NB4 (cell line): ENCODE results near the gene BTBD8.

Experiments
- DNase-seq: peaks from one replicate; pipeline ENCODE4 v3.0.0; 2010; ENCODE audit warnings: low read depth
- H3K4me3 ChIP-seq: one replicate; pipeline ENCODE4 v1.5.1; 2011; ENCODE audit warnings: mild to moderate bottlenecking, low read depth, low read length, moderate library complexity
- MYC ChIP-seq: IDR thresholded peaks from 2 replicates; pipeline ENCODE4 v1.6.1; 2011; ENCODE audit warnings: low read depth, low read length
- POLR2A ChIP-seq: IDR thresholded peaks from 2 replicates; pipeline ENCODE4 v1.6.1; 2011; ENCODE audit warnings: mild to moderate bottlenecking; ENCODE audit not compliant: insufficient read length; ENCODE audit errors: extremely low read depth
- TF ChIP-seq, protein P1 (sequence below): IDR thresholded peaks from 2 replicates; pipeline ENCODE4 v1.6.1; 2011; ENCODE audit warnings: low read depth, low read length
- TF ChIP-seq, protein P2 (sequence below): IDR thresholded peaks from one replicate; pipeline ENCODE4 v1.5.1; 2012; ENCODE audit warnings: low read depth, low read length

The BTBD8 gene

DNA sequence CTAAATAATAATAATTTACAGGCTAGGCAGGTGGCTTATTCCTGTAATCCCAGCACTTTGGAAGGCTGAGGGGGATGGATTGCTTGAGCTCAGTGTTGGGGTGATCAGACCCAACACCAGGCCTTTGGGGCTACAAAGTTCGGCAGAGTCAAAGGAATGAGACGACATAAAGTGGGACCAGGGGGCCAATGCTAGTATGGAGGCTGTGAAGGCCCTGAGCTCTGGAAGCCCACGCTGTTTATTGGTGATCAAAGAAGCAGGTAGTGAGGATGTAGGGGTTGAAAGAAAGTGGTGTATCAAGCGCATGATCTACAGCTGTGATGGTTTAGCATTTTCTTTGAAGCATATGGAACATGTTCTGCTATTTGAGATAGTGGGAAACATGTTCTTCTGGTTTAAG is 5.6 kb downstream of the BTBD8 start:
- TF ChIP-seq POLR2A (no peak), MYC (no peak)
- TF ChIP-seq, protein P1, sequence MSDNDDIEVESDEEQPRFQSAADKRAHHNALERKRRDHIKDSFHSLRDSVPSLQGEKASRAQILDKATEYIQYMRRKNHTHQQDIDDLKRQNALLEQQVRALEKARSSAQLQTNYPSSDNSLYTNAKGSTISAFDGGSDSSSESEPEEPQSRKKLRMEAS = no peak
- TF ChIP-seq, protein P2, sequence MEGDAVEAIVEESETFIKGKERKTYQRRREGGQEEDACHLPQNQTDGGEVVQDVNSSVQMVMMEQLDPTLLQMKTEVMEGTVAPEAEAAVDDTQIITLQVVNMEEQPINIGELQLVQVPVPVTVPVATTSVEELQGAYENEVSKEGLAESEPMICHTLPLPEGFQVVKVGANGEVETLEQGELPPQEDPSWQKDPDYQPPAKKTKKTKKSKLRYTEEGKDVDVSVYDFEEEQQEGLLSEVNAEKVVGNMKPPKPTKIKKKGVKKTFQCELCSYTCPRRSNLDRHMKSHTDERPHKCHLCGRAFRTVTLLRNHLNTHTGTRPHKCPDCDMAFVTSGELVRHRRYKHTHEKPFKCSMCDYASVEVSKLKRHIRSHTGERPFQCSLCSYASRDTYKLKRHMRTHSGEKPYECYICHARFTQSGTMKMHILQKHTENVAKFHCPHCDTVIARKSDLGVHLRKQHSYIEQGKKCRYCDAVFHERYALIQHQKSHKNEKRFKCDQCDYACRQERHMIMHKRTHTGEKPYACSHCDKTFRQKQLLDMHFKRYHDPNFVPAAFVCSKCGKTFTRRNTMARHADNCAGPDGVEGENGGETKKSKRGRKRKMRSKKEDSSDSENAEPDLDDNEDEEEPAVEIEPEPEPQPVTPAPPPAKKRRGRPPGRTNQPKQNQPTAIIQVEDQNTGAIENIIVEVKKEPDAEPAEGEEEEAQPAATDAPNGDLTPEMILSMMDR = no peak
- peak; percentile 10 for DNase-seq
- H3K4me3 ChIP-seq = no peak overlapping the region

DNA sequence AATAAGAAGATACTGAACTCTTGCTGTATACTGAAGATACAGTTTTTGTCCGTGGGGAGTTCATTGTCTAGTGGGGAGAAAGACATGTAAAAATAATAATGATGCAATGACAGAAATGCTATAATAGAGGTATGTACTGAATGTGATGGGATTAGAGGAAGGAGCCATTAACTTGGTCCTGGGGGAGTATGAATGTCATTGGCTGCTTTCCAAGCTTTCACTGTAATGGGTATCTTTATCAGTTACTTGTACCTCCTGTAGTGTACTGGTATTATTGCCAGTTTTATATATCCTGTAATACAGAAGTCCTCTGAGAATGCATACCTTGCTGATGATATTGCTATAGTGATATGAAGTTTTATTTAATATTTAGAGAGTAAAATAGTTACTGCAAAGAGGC is 7.4 kb downstream of the BTBD8 start:
- TF ChIP-seq, protein P1 = no peak
- TF ChIP-seq MYC (no peak), POLR2A (no peak)
- TF ChIP-seq, protein P2 = no peak
- DNase-seq = no peak
- H3K4me3 ChIP-seq = no peak overlapping the region

DNA sequence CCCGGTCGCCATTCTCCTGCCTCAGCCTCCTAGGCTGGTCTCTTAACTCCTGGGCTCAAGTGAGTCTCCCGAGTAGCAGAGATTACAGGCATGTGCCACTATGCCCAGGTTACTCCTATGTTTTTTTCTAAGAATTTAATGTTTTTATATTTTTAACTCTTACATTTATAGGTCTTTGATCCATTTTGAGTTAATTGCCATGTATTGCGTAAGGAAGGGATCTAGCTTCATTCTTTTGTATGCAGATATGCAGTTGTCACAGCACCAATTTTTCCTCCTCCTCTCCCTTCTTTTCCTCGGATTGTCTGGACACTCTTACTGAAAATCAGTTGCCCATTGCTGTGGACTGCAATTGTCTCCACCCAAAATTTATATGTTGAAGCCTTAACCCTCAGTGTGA is 11.5 kb downstream of the BTBD8 start:
- DNase-seq = no peak
- no peak overlapping the region for H3K4me3 ChIP-seq
- no peak for TF ChIP-seq MYC
- TF ChIP-seq, protein P2 = no peak
- TF ChIP-seq, protein P1 = no peak
- TF ChIP-seq POLR2A = no peak

DNA sequence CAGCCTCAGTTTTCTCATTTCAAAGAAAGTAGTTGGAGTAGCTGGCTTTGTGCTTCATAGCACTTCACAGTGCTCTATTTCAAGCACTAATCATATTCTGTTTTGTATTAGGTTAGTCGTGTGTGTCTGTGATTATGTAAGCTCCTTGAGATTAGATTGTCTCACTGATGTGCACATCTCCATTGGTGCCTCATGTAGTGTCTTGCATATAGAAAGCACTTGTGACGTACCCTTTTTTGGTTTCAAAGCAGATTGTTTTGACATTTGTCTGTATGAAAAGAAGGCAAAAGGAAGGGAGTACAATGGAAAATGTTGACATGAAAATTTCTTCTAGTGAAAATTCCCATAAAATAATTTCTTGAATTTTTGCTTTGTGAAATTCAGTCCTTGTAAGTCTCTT is 13.9 kb downstream of the BTBD8 start:
- DNase-seq = no peak
- TF ChIP-seq, protein P2 = no peak
- no peak for TF ChIP-seq POLR2A
- TF ChIP-seq, protein P1 = no peak
- no peak overlapping the region for H3K4me3 ChIP-seq

DNA sequence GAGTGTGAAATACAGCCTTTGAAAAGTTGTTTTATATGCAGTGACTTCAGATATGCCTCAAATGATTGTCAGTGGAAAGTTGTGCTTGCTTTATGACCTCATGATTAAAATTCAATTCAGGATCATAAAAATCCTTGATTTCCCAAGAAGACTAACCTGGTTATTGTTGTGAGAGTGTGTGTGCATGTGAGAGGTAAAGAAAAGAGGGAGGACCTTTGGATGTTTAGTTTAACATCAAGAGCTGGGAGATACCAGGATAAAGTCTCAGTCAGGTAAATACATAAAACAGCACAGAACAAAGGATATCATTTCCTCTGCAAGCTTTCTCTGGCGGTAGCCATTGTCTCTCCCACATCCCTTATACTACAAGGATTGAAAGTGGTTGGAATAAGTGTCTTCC is 14.4 kb downstream of the BTBD8 start:
- no peak for DNase-seq
- H3K4me3 ChIP-seq = no peak overlapping the region
- TF ChIP-seq MYC (no peak), POLR2A (no peak)
- TF ChIP-seq, protein P1 = no peak
- TF ChIP-seq, protein P2 = no peak

DNA sequence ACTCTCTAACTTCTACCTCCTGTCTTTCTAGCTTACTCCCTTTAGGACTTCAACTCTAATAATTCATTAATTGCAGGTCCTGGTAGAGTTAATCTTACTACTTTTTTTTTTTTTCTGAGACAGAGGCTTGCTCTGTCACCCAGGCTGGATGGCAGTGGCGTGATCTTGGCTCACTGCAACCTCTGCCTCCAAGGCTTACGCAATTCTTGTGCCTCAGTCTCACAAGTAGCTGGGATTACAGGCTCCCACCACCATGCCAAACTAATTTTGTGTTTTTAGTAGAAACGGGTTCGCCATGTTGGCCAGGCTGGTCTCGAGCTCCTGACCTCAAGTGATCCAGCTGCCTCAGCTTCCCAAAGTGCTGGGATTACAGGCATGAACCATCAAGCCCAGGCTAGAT is 15.7 kb downstream of the BTBD8 start:
- no peak overlapping the region for H3K4me3 ChIP-seq
- TF ChIP-seq, protein P2 = no peak
- TF ChIP-seq MYC (no peak), POLR2A (no peak)
- TF ChIP-seq, protein P1 = no peak
- peak; percentile 29 for DNase-seq
